NCI-H2029 treated with DMSO at 0.1 percent for 48 hours (cell line): ENCODE measurements around the gene VAMP1.
A peak's percentile ranks its signal among the peaks of the same experiment; 100 is the strongest.
"Not testable (repeated sequence)": the region's sequence is repeated elsewhere in the genome, so short reads cannot be mapped to it uniquely, and the experiment has no call there.

Source experiments
- DNase-seq: peaks from one replicate; lab custom pipeline; 2025; lab: John Stamatoyannopoulos, UW

Gene VAMP1

DNA sequence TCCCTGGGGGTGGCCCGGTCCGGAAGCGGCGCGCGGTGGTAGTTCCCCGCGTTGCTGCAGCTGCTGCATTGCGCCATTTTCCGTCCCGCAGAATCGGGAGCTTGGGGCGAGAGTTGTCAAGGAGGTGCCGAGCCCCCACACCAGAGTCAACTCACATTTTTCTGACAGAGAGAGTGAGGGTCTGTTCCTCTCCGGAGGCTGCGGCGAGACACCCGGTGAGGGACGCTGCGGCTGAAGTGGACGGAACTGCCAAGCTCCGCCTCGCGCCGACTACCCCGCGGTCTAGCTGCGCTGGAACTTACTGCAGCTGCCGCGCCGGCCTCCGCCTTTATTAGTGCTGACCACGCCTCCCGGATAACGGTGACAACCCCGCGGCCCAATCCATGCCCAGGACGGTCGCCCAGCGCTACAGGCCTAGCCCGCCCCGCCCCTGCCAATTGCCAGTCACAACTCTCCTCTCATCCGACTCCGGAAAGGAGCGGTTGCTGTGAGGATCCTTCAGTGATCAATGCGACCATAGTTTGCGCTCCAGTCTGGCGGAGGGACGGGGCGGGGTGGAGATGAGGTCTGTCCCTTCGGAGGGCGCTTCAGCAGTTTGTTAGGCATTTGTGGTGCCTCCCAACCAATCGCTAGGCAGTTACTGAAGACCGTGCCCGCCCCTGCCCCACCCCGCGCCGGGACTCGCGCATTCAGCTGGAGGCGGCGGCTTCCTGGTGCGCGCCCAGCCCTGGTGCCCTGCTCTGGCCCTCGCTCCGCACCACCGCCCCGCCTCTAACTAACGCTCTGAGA, at the start of gene VAMP1:
VAMP1 (minus strand) TSS at position 303 of the 789 bp plus-strand sequence; CDS start at position 157, 146 bp downstream.
- peak; percentile 89 for DNase-seq

DNA sequence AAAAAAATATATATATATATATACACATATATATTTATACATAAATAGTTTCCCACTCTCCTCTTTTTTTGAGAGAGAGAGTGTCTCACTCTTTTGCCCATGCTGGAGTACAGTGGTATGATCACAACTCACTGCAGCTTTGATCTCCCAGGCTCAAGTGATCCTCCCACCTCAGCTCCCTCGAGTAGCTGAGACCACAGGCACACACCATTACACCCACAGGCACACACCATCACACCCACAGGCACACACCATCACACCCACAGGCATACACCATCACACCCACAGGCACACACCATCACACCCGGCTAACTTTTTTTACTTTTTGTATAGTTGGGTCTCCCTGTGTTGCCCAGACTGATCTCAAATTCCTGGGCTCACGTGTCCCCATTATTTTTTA, 49.7 kb upstream of the VAMP1 start:
- no peak for DNase-seq

DNA sequence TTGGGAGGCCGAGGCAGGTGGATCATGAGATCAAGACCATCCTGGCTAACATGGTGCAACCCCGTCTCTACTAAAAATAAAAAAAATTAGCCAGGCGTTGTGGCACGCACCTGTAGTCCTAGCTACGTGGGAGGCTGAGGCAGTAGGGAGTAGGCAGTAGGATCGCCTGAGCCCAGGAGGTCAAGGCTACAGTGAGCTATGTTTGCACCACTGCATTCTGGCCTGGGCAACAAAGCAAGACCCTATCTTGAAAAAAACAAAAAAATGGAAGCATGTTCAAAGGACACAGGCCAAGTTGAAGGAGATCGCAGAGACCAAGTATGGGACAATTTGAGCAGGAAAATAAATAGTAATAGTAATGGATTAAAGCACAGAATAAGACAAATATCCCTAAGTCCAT, 37.6 kb upstream of the VAMP1 start:
- no peak for DNase-seq

DNA sequence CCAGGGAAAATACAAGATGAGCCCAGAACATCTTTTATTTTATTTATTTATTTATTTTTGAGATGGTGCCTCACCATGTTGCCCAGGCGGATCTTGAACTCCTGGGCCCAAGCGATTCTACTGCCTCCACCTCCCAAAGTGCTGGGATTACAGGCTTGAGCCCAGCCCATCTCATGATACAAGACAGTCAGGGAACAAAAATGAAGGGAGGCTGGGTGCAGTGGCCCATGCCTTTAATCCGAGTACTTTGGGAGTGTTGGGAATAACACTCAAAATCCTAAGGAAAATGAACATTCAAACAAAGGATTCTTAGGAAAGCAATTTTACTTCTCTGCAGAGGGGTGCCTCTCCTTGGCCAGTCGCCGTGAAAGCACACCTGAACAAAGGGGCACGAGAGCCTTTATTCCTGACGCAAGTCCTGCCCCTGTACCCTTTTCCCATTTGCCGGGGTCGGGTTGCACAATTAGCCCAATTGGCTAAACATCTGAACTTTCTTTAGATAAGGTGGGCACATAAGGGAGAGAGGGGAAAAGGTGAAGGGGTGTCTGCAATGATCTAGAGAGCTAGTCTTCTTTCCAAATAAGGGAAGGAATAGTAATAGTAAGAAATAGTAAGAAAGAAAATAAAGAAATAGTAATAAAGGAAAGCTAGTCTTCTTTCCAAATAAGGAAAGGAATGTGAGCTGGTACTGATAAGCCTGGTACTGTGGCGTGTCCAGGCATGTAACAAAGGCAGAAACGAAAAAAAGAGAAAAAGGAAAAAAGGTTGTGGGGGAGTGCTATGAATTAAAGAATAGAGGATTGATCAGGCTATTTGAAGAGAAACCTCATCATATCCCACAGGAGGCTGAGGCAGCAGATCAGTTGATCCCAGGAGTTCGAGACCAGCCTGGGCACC, 36.9 kb upstream of the VAMP1 start:
- no peak for DNase-seq

DNA sequence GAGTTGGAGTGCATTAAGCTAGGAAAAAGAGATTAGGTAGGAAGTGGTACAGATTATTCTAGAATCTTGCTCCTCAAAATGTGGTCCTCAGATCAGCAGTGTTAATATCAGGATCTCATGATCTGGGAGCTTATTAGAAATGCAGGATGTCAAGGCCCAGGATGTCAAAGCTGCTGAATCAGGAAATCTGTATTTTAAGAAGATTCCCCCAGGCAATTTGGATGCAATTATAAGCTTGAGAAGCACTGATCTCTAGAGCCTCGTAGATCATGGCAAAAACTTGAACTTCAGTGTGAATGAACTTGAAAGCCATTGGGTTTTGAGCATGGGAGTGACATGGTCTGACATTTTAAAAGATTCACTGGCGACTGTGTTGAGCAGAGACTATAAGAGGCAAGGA, 30.0 kb upstream of the VAMP1 start:
- DNase-seq, result no peak

DNA sequence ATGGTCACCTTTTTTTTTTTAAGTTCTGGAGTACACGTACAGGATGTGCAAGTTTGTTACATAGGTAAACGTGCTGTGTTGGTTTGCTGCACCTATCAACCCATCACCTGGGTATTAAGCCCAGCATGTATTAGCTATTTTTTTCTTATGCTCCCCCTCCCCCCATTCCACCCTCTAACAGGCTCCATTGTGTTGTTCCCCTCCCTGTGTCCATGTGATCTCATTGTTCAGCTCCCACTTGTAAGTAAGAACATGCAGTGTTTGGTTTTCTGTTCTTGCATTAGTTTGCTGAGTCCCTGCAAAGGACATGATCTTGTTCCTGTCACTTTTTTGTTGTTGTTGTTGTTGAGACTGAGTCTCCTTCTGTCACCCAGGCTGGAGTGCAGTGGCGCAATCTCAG, 26.8 kb upstream of the VAMP1 start:
- not testable (repeated sequence) for DNase-seq

GRCh38 chr12:6494968-6495367, 24.5 kb upstream of the VAMP1 start:
- no peak for DNase-seq

DNA sequence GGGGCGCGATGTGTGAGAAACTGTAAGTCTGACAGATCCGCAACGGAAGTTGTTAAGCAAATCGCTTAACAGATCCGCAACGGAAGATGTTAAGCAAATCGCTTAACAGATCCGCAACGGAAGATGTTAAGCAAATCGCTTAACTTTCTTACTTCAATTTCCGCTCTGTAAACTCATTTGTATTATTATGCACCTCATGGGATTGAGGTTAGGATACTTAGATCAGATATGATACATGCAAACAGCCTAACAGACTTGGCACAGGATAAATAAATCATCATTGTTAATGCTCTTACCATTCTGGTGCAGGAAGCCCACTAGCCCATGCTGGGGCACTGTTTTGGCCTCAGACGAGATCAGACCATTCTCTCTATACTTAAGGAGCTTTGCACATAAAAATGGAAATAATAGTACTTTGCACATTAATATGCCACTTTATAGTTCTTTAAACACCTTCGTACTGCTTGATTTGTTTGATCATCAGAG, 23.8 kb upstream of the VAMP1 start:
- no peak for DNase-seq

DNA sequence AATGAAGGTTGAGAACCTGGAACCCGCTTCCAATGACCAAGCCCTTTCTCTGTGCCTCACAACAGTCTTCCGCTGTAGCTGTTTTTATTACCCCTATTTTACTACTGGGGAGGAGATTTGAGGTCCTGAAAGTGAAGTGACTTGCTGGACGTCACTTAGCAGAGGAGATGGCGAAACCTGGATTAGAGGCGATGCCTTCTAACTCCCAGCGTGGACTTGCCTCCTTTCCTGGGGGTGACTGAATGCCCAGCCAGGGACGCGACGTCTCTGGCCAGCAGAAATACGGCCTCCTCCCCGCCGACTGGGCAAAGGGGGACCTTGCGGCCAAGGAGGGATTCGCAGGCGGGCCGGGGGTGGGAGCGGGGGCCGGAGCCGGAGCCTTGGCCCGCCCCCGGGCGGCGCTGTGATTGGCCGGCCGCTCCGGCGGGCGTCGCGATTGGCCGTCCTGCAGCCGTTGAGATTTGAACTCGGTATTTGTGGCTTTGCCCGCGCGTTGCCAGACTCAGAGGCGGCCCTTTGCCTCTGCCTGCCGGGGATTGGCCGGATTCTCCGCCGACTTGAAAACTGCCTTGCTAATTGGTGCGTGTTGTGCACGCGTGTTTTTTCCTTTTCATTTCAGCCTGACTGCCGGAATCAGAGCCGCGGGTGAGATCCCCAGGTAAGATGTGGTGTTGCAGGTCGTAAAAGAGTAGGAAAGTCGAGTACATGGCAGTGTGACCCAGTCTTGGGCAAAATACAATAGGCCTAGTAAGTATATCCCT, 23.2 kb upstream of the VAMP1 start, which contains the start of gene NCAPD2:
NCAPD2 (plus strand) TSS at position 606 of the 761 bp plus-strand sequence. CDS start 997 bp downstream, outside the sequence.
- DNase-seq, result peak; percentile 74

DNA sequence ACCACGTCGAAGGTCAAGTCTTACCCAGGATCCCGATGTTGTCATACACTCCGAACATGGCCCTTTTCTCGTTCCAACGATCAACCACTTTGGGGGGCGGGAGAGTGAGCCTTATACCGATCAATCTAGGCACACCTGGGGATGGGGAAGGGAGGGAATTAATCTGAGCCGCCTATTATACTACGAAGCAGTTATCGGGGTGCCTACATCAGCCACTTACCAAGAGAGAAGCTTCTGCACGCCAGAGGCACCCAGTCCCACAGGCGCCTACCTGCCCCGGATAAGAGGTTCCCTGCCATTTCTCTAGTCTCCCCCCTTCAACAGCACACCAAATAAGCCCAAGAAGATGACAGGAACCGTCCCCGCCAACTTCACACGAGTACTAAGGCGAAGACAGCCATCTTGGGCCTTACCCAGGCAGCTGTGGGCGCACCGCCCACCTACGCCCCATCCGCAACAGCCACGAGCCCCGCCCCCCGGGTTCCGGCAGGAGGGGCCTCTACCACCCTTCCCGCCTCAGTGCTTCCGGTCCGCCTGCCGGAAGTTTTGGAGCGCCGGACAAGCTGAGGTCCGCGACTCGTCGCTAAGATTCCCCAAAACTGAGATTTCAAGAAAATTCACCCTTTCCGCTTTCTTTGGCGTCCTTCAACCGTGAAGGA, 22.5 kb upstream of the VAMP1 start, which contains the start of gene MRPL51:
MRPL51 (minus strand) TSS at position 425 of the 659 bp plus-strand sequence; CDS start at position 299, 126 bp downstream.
- peak; percentile 84 for DNase-seq

DNA sequence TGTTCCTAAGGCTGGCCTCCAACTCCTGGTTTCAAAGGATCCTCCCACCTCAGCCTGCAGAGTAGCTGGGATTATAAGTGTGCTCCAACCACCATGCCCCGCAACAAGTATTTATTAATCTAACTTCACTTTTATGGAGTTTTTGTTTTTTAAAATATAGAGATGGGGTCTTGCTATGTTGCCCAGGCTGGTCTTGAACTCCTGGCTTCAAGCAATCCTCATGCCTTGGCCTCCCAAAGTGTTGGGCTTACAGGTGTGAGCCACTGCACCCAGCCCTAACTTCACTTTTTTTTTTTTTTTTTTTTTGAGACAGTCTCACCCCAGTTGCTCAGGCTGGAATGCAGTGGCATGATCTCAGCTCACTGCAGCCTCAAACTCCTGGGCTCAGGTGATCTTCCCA, 20.2 kb upstream of the VAMP1 start:
- DNase-seq, result not testable (repeated sequence)

DNA sequence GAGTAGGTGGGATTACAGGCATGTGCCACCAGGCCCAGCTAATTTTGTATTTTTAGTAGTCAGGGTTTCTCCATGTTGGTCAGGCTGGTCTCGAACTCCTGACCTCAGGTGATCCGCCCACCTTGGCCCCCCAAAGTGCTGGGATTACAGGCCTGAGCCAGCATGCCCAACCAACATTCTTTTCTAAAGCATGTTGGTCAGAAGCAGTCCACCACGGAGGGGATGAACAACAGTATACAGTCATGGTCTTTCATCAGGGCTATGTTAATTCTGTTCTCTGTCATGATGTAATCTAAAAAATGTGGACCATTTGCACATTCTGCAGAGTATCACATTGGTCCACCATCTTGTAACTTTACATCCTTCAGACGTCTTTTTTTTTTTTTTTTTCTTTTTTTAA, 19.0 kb upstream of the VAMP1 start:
- no peak for DNase-seq

DNA sequence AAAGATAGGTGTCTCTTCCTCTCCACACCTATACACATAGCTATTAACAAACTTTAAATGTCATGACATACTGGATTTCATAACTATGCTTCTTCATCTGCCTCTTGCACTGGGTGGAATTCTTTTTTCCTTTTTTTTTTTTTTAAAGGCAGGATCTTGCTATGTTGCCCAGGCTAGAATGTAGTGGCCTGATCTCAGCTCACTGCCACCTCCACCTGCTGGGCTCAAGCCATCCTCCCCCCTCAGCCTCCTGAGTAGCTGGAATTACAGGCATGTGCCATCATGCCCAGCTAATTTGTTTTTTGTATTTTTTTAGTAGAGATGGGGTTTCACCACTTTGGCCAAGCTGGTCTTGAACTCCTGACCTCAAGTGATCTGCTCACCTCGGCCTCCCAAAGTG, 17.8 kb upstream of the VAMP1 start:
- no peak for DNase-seq

GRCh38 chr12:6478416-6478815, 7.9 kb upstream of the VAMP1 start:
- no peak for DNase-seq

DNA sequence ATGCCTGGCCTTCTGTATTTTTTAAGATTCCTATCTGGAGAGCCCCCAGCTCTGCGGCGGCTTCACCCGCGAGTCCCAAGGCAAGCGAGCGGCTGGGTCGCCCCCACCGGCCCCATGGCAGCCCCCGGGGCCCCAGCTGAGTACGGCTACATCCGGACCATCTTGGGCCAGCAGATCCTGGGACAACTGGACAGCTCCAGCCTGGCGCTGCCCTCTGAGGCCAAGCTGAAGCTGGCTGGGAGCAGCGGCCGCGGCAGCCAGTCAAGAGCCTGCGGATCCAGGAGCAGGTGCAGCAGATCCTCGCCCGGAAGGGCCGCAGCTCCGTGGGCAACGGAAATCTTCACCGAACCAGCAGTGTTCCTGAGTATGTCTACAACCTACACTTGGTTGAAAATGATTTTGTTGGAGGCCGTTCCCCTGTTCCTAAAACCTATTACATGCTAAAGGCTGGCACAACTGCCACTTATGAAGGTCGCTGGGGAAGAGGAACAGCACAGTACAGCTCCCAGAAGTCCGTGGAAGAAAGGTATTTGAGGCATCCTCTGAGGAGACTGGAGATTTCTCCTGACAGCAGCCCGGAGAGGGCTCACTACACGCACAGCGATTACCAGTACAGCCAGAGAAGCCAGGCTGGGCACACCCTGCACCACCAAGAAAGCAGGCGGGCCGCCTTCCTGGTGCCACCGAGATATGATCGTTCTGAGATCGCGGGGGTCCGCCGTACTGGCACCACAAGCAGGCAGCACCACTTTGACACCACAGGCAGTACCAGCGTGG, 7.3 kb upstream of the VAMP1 start:
- DNase-seq, result not testable (repeated sequence)

GRCh38 chr12:6476489-6476888, 6.0 kb upstream of the VAMP1 start:
- DNase-seq, result no peak

GRCh38 chr12:6475233-6475975, 4.9 kb upstream of the VAMP1 start:
- not testable (repeated sequence) for DNase-seq

DNA sequence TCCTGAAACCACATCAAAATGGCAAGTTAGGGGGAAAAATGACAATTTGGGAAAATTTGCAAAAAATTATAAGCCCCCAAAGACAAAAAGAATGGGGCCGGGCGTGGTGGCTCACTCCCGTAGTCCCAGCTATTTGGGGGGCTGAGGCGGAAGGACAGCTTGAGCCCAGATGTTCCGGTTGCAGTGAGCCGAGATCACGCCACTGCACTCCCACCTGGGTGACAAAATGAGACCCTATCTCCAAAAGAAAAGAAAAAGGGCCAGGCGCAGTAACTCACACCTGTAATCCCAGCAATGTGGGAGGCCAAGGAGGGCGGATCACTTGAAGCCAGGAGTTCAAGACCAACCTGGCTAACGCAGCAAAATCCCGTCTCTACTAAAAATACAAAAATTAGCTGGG, 2.0 kb upstream of the VAMP1 start:
- no peak for DNase-seq

- no peak for DNase-seq
Measured at GRCh38 chr12:6471989-6472360, 1.5 kb upstream of the VAMP1 start.
